ENCODE data around the gene CACNA1G.

DNA sequence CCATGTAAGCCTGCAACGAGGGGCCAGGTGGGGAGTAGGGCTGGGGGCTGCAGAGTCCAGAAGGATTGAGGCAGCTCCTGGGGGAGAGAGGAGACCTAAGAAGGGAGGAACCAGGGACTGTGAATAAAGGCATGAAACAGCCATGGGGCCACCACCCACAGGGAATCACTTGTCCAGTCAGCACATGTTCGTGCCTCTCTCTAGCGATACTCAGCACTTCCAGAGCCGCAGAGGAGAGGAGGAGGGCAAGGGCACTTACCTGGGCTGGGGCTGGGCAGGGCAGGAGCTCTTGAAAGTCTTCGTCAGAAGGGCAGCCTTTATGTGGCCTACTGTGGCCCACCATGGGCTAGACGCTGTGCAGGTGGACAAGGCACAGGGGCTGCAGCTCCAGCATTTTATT lies 24.2 kb downstream of the CACNA1G start:
- TF ChIP-seq, protein P1, sequence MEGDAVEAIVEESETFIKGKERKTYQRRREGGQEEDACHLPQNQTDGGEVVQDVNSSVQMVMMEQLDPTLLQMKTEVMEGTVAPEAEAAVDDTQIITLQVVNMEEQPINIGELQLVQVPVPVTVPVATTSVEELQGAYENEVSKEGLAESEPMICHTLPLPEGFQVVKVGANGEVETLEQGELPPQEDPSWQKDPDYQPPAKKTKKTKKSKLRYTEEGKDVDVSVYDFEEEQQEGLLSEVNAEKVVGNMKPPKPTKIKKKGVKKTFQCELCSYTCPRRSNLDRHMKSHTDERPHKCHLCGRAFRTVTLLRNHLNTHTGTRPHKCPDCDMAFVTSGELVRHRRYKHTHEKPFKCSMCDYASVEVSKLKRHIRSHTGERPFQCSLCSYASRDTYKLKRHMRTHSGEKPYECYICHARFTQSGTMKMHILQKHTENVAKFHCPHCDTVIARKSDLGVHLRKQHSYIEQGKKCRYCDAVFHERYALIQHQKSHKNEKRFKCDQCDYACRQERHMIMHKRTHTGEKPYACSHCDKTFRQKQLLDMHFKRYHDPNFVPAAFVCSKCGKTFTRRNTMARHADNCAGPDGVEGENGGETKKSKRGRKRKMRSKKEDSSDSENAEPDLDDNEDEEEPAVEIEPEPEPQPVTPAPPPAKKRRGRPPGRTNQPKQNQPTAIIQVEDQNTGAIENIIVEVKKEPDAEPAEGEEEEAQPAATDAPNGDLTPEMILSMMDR (IDR thresholded peaks at IDR 0.05; ENCODE audit: low read depth, low read length, missing input control), result no peak
- no peak for TF ChIP-seq SP1 (IDR thresholded peaks at IDR 0.05)
- no peak for TF ChIP-seq HNF4A (conservative IDR thresholded peaks at IDR 0.05)
- TF ChIP-seq, protein P2, sequence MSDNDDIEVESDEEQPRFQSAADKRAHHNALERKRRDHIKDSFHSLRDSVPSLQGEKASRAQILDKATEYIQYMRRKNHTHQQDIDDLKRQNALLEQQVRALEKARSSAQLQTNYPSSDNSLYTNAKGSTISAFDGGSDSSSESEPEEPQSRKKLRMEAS (IDR thresholded peaks at IDR 0.05), result no peak
- no peak for TF ChIP-seq EGR1 (IDR thresholded peaks at IDR 0.05; ENCODE audit: low read depth in 2 of 2)

All from liver (tissue), 3 donors.